HEK293 (cell line): ENCODE measurements around the gene URGCP.

Source experiments
- CTCF ChIA-PET: fragments of 350-600 bp; formaldehyde crosslinking; extraction: SDS; loops from one replicate; lab custom pipeline; 2021; ENCODE audit warnings: antibody characterized with exemption; lab: Yijun Ruan, JAX
- POLR2A ChIA-PET: fragments of 300-600 bp; formaldehyde crosslinking; extraction: SDS; loops from one replicate; lab custom pipeline; 2020; ENCODE audit warnings: antibody characterized with exemption, inconsistent platforms; lab: Yijun Ruan, JAX
- H3K27ac ChIP-seq: fragments of 200-500 bp; sonication (Bioruptor generic); 2 replicates; pipeline ENCODE4 v1.5.1; 2014; ENCODE audit warnings: low read depth, low read length, control low read depth, inconsistent platforms; ENCODE audit errors: extremely low read depth
- H3K36me3 ChIP-seq, 2 experiments: fragments of 200-500 bp in 1 of 2; sonication (Bioruptor generic) in 1 of 2; 1 replicate in 1 of 2; 2 replicates in 1 of 2; pipeline ENCODE4 v1.5.1; 2014 to 2017; ENCODE audit warnings: inconsistent platforms in 2 of 2, low read length in 2 of 2; ENCODE audit not compliant: control insufficient read depth in 2 of 2, insufficient read depth in 1 of 2
- H3K4me1 ChIP-seq: fragments of 200-500 bp; sonication (Bioruptor generic); 2 replicates; pipeline ENCODE4 v1.5.1; 2014; ENCODE audit warnings: mild to moderate bottlenecking, low read length, inconsistent platforms; ENCODE audit not compliant: control insufficient read depth, insufficient read depth
- H3K4me3 ChIP-seq: 2 replicates; pipeline ENCODE4 v1.5.1; 2011; ENCODE audit warnings: low read depth, mild to moderate bottlenecking, control low read depth, low read length, moderate library complexity
- H3K9me3 ChIP-seq: fragments of 200-500 bp; sonication (Bioruptor generic); 2 replicates; pipeline ENCODE4 v1.5.1; 2014; ENCODE audit warnings: low read depth, low read length, inconsistent platforms; ENCODE audit not compliant: control insufficient read depth, insufficient read depth
- BCL11B ChIP-seq: fragments of 450-650 bp; formaldehyde crosslinking; IDR thresholded peaks from 2 replicates; pipeline ENCODE4 v1.5.1; 2016; ENCODE audit warnings: low read depth, missing biosample characterization, missing genetic modification characterization
- EGR2 ChIP-seq: fragments of 450-650 bp; formaldehyde crosslinking; IDR thresholded peaks from 2 replicates; pipeline ENCODE4 v1.5.1; 2016; ENCODE audit warnings: low read depth, missing biosample characterization, missing genetic modification characterization
- GFI1B ChIP-seq: fragments of 450-650 bp; formaldehyde crosslinking; IDR thresholded peaks from 2 replicates; pipeline ENCODE4 v1.5.1; 2016; ENCODE audit warnings: missing biosample characterization, missing genetic modification characterization
- HOXD13 ChIP-seq: sonication (generic); formaldehyde crosslinking; IDR thresholded peaks from 2 replicates; pipeline ENCODE4 v1.8.0; 2022; ENCODE audit warnings: missing genetic modification reagents, borderline replicate concordance
- OSR2 ChIP-seq: fragments of 450-650 bp; formaldehyde crosslinking; IDR thresholded peaks from 2 replicates; pipeline ENCODE4 v1.5.1; 2016; ENCODE audit warnings: missing biosample characterization, missing genetic modification characterization
- ZNF10 ChIP-seq: fragments of 450-650 bp; formaldehyde crosslinking; IDR thresholded peaks from 2 replicates; pipeline ENCODE4 v1.5.1; 2017; ENCODE audit warnings: missing biosample characterization, missing genetic modification characterization
- ZNF184 ChIP-seq: fragments of 450-650 bp; IDR thresholded peaks from 2 replicates; pipeline ENCODE4 v1.5.1; 2018; ENCODE audit warnings: missing biosample characterization, mild to moderate bottlenecking, missing genetic modification characterization
- ZNF24 ChIP-seq: fragments of 450-650 bp; formaldehyde crosslinking; IDR thresholded peaks from 2 replicates; pipeline ENCODE4 v1.5.1; 2016; ENCODE audit warnings: missing biosample characterization, missing genetic modification characterization
- ZNF404 ChIP-seq: fragments of 450-650 bp; formaldehyde crosslinking; IDR thresholded peaks from 2 replicates; pipeline ENCODE4 v1.5.1; 2017; ENCODE audit warnings: missing biosample characterization, missing genetic modification characterization
- ZNF623 ChIP-seq: fragments of 450-650 bp; formaldehyde crosslinking; IDR thresholded peaks from 2 replicates; pipeline ENCODE4 v1.5.1; 2016; ENCODE audit warnings: missing biosample characterization, missing genetic modification characterization
- ZNF843 ChIP-seq: fragments of 450-650 bp; formaldehyde crosslinking; IDR thresholded peaks from 2 replicates; pipeline ENCODE4 v1.5.1; 2016; ENCODE audit warnings: missing biosample characterization, missing genetic modification characterization
- TF ChIP-seq, protein P1 (sequence below): sonication (generic); formaldehyde crosslinking; IDR thresholded peaks from 2 replicates; pipeline ENCODE4 v1.8.1; 2022; ENCODE audit warnings: mild to moderate bottlenecking, moderate library complexity, missing genetic modification reagents
- TF ChIP-seq, protein P2 (sequence below): fragments of 450-650 bp; formaldehyde crosslinking; IDR thresholded peaks from 2 replicates; pipeline ENCODE4 v1.5.1; 2016; ENCODE audit warnings: missing biosample characterization, missing genetic modification characterization
- TF ChIP-seq, protein P3 (sequence below): fragments of 450-650 bp; formaldehyde crosslinking; IDR thresholded peaks from 2 replicates; pipeline ENCODE4 v1.5.1; 2016; ENCODE audit warnings: missing biosample characterization, missing genetic modification characterization
- TF ChIP-seq, protein P4 (sequence below): fragments of 450-650 bp; formaldehyde crosslinking; IDR thresholded peaks from 2 replicates; pipeline ENCODE4 v1.5.1; 2016; ENCODE audit warnings: missing biosample characterization, missing genetic modification characterization
- TF ChIP-seq, protein P5 (sequence below): fragments of 450-650 bp; formaldehyde crosslinking; IDR thresholded peaks from 2 replicates; pipeline ENCODE4 v1.5.1; 2016; ENCODE audit warnings: missing biosample characterization, missing genetic modification characterization
- TF ChIP-seq, protein P6 (sequence below): fragments of 450-650 bp; formaldehyde crosslinking; IDR thresholded peaks from 2 replicates; pipeline ENCODE4 v1.5.1; 2017; ENCODE audit warnings: missing biosample characterization, missing genetic modification characterization

URGCP gene

DNA sequence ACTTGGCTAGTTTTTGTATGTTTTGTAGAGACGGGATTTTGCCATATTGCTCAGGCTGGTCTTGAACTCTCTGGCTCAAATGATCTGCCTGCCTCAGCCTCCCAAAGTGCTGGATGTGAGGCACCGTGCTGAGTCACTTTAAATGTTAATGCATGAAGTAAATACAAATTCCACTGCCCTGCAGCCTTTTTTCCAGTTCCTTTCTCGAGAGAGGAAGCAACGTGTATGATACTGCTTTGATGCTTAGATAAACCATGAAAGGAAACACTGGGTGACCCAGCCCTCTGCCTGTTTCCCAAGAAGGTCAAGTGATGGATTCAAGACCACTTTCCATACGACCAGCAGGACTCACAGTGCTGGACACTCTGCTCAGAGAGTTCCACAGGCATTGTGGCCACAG is 25.8 kb downstream of the URGCP start:
- Histone ChIP-seq H3K4me1 (no peaks in the 10 kb centered on the region), H3K36me3 (peaks cover 31 to 80% of the 10 kb centered on the region in 2 experiments), H3K4me3 (no peak overlapping the region), H3K27ac (no peak overlapping the region), H3K9me3 (no peaks in the 10 kb centered on the region)
- CTCF ChIA-PET, result no interaction called here
- no peak for TF ChIP-seq ZNF24 (tag by site-specific recombination)
- POLR2A ChIA-PET, result no interaction called here

DNA sequence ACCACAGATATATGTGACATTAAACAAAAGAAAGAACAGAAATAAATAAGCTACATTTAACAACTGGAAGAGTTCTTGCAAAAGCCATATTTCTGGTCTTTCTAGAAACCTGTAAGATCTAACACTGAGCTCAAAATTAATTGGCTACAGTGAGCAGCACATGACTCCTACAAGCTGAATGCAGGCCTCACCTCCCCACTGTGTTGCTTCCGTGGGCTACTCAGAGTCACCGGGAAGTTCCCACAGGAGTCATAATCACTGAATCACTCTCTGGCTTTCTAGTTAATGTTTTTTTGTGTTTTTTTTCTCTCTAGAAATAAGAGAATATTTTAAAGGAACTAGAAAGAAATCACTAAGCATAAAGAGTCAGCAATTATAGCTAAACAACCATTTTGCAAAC is 26.9 kb downstream of the URGCP start:
- Histone ChIP-seq H3K27ac (no peak overlapping the region), H3K4me3 (no peak overlapping the region), H3K36me3 (peaks cover 20 to 82% of the 10 kb centered on the region in 2 experiments), H3K4me1 (no peaks in the 10 kb centered on the region), H3K9me3 (no peaks in the 10 kb centered on the region)
- TF ChIP-seq ZNF843 (tag by site-specific recombination) (no peak), GFI1B (tag by site-specific recombination) (no peak)
- TF ChIP-seq, protein P1, sequence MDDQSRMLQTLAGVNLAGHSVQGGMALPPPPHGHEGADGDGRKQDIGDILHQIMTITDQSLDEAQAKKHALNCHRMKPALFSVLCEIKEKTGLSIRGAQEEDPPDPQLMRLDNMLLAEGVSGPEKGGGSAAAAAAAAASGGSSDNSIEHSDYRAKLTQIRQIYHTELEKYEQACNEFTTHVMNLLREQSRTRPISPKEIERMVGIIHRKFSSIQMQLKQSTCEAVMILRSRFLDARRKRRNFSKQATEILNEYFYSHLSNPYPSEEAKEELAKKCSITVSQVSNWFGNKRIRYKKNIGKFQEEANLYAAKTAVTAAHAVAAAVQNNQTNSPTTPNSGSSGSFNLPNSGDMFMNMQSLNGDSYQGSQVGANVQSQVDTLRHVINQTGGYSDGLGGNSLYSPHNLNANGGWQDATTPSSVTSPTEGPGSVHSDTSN (CRISPR knock-in tag), result no peak
- TF ChIP-seq, protein P2, sequence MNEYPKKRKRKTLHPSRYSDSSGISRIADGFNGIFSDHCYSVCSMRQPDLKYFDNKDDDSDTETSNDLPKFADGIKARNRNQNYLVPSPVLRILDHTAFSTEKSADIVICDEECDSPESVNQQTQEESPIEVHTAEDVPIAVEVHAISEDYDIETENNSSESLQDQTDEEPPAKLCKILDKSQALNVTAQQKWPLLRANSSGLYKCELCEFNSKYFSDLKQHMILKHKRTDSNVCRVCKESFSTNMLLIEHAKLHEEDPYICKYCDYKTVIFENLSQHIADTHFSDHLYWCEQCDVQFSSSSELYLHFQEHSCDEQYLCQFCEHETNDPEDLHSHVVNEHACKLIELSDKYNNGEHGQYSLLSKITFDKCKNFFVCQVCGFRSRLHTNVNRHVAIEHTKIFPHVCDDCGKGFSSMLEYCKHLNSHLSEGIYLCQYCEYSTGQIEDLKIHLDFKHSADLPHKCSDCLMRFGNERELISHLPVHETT, result no peak
- CTCF ChIA-PET, result interaction anchor here (0.7 kb wide), 1 partner anchor 79 kb away, joined by 4 read pairs; no protein-coding TSS in a partner anchor
- POLR2A ChIA-PET, result interaction anchor here (1.6 kb wide), 1 partner anchor 10 kb away, joined by 5 read pairs; the partner anchor contains the start of gene MRPS24

DNA sequence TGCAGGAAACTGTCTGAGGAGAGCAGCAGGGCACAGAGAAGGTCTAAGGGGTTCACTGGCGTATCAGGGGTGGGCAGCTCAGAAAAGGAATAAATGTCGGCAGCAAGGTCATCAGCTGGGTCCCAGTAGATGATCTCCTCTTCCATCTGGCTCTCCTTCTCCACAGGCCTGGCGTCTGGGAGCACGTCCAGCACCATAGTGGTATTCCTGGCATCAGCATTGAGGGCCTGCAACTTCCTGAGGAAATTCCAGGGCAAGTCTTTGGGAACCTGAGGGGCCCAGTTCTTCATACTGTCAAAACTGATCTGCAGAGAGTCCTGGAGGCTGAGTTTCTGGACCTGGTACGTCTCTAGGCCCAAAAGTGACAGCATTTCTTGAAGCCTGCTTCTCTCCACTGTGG is 27.5 kb downstream of the URGCP start:
- H3K4me1 ChIP-seq, result no peaks in the 10 kb centered on the region
- TF ChIP-seq, protein P3, sequence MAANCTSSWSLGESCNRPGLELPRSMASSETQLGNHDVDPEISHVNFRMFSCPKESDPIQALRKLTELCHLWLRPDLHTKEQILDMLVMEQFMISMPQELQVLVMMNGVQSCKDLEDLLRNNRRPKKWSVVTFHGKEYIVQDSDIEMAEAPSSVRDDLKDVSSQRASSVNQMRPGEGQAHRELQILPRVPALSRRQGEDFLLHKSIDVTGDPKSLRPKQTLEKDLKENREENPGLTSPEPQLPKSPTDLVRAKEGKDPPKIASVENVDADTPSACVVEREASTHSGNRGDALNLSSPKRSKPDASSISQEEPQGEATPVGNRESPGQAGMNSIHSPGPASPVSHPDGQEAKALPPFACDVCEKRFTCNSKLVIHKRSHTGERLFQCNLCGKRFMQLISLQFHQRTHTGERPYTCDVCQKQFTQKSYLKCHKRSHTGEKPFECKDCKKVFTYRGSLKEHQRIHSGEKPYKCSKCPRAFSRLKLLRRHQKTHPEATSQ (tag by site-specific recombination), result no peak
- TF ChIP-seq EGR2 (tag by site-specific recombination) (no peak), ZNF623 (tag by site-specific recombination) (no peak), OSR2 (tag by site-specific recombination) (no peak), ZNF404 (tag by site-specific recombination) (no peak), BCL11B (tag by site-specific recombination) (no peak), HOXD13 (no peak), ZNF10 (tag by site-specific recombination) (no peak), ZNF184 (tag by site-specific recombination) (no peak)
- TF ChIP-seq, protein P4, sequence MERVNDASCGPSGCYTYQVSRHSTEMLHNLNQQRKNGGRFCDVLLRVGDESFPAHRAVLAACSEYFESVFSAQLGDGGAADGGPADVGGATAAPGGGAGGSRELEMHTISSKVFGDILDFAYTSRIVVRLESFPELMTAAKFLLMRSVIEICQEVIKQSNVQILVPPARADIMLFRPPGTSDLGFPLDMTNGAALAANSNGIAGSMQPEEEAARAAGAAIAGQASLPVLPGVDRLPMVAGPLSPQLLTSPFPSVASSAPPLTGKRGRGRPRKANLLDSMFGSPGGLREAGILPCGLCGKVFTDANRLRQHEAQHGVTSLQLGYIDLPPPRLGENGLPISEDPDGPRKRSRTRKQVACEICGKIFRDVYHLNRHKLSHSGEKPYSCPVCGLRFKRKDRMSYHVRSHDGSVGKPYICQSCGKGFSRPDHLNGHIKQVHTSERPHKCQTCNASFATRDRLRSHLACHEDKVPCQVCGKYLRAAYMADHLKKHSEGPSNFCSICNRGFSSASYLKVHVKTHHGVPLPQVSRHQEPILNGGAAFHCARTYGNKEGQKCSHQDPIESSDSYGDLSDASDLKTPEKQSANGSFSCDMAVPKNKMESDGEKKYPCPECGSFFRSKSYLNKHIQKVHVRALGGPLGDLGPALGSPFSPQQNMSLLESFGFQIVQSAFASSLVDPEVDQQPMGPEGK (tag by site-specific recombination), result no peak
- TF ChIP-seq, protein P5, sequence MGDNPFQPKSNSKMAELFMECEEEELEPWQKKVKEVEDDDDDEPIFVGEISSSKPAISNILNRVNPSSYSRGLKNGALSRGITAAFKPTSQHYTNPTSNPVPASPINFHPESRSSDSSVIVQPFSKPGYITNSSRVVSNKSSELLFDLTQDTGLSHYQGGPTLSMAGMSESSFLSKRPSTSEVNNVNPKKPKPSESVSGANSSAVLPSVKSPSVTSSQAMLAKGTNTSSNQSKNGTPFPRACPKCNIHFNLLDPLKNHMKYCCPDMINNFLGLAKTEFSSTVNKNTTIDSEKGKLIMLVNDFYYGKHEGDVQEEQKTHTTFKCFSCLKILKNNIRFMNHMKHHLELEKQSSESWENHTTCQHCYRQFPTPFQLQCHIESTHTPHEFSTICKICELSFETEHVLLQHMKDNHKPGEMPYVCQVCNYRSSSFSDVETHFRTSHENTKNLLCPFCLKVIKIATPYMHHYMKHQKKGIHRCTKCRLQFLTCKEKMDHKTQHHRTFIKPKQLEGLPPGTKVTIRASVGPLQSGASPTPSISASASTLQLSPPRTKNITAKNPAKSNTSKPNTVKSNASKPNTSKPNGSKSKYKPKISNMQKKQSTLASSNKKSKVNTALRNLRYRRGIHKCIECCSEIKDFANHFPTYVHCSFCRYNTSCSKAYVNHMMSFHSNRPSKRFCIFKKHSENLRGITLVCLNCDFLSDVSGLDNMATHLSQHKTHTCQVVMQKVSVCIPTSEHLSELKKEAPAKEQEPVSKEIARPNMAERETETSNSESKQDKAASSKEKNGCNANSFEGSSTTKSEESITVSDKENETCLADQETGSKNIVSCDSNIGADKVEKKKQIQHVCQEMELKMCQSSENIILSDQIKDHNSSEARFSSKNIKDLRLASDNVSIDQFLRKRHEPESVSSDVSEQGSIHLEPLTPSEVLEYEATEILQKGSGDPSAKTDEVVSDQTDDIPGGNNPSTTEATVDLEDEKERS, result no peak
- TF ChIP-seq, protein P6, sequence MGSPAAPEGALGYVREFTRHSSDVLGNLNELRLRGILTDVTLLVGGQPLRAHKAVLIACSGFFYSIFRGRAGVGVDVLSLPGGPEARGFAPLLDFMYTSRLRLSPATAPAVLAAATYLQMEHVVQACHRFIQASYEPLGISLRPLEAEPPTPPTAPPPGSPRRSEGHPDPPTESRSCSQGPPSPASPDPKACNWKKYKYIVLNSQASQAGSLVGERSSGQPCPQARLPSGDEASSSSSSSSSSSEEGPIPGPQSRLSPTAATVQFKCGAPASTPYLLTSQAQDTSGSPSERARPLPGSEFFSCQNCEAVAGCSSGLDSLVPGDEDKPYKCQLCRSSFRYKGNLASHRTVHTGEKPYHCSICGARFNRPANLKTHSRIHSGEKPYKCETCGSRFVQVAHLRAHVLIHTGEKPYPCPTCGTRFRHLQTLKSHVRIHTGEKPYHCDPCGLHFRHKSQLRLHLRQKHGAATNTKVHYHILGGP, result no peak
- no peak overlapping the region for H3K4me3 ChIP-seq
- ChIA-PET POLR2A (interaction anchor here (1.6 kb wide), 1 partner anchor 9 kb away, joined by 5 read pairs; the partner anchor contains the start of gene MRPS24), CTCF (no interaction called here)
- H3K9me3 ChIP-seq, result no peaks in the 10 kb centered on the region
- peaks cover 19 to 76% of the 10 kb centered on the region in 2 experiments for H3K36me3 ChIP-seq
- no peak overlapping the region for H3K27ac ChIP-seq
